ENCODE data around the gene MYO5C. TPM values are rescaled to one million over a fixed set of nuclear protein-coding genes. Genes with fewer than 3 reads are reported as not detected.

Gene MYO5C
- polyA plus RNA-seq, 3 donors from 2014 or later: 0.19 TPM; not detected in 2

DNA sequence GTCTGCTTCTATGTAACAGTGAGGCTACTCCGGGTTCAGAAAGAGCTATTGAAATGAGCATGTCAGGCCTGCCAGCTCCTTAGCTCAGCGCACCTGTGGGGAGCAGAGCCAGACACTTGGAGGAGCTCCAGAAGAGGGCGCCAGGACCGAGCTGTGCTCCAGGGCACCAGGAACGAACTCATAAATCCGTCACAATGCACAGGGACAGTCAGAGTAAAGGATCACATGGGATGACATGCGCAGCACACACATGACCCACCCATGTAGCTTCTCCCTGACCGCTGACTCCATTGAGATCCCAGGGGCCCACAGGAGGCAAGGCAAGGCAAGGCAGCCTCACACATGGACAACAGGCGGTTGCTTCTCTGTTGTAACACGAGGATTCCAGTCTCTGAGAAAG, 78.4 kb downstream of the MYO5C start:
- H3K27me3 Mint-ChIP-seq (ENCODE audit: low read depth in 3 of 3): no peaks in the 10 kb centered on the region
- no peak overlapping the region for H3K27ac Mint-ChIP-seq
- peaks cover 0 to 3% (median 0%) of the 10 kb centered on the region in 3 donors for H3K36me3 Mint-ChIP-seq
- no peak overlapping the region for H3K4me3 Mint-ChIP-seq
- DNase-seq: no peak
- peaks cover 17% of the 10 kb centered on the region in 2 donors for H3K4me1 Mint-ChIP-seq
- no peaks in the 10 kb centered on the region for H3K9me3 Mint-ChIP-seq

DNA sequence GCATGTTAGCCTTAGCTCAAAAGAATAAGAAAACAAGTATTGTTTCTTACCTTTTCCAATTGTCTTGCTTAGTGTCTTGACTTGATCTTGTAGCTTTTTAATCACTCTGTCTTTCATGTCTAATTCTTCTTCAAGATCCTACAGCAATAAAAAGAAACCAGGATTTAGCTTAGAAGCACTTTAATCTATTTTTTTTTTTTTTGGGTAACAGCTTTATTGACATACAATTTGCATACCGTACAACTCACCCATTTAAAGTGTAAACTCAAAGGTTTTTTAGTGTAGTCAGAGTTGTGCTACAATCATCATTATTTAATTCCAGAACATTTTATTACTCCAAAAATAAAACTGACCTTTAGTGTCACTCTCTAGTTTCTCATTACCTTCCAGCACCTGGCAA, 81.1 kb downstream of the MYO5C start:
- Mint-ChIP-seq H3K4me1 (no peaks in the 10 kb centered on the region), H3K27me3 (ENCODE audit: low read depth in 3 of 3) (no peaks in the 10 kb centered on the region), H3K4me3 (no peak overlapping the region), H3K27ac (no peak overlapping the region), H3K36me3 (no peaks in the 10 kb centered on the region), H3K9me3 (no peaks in the 10 kb centered on the region)
- no peak for DNase-seq

DNA sequence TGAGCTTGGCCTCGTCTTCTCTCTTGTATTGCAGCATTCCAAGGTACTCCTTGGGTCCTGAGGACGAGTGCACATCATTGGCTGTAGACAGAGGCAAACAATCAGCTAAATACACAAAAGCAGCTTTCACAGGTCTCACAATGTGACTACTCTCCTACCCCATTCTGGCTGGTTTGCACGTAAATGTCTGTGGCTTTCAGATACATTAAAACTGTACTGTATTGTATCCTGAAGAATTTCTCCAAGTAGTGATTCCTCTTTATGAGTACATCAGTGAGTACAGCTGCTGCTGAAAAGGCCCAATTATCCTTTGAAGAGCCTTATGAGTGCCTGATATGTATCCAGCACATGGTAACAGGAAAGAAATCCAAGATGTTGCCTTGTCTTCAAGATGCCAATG, 82.4 kb downstream of the MYO5C start:
- peaks cover 0 to 2% (median 0%) of the 10 kb centered on the region in 3 donors for H3K27me3 Mint-ChIP-seq (ENCODE audit: low read depth in 3 of 3)
- H3K27ac Mint-ChIP-seq: no peak overlapping the region
- H3K4me3 Mint-ChIP-seq: no peak overlapping the region
- H3K36me3 Mint-ChIP-seq: no peaks in the 10 kb centered on the region
- DNase-seq: no peak
- no peaks in the 10 kb centered on the region for H3K4me1 Mint-ChIP-seq
- H3K9me3 Mint-ChIP-seq: no peaks in the 10 kb centered on the region

DNA sequence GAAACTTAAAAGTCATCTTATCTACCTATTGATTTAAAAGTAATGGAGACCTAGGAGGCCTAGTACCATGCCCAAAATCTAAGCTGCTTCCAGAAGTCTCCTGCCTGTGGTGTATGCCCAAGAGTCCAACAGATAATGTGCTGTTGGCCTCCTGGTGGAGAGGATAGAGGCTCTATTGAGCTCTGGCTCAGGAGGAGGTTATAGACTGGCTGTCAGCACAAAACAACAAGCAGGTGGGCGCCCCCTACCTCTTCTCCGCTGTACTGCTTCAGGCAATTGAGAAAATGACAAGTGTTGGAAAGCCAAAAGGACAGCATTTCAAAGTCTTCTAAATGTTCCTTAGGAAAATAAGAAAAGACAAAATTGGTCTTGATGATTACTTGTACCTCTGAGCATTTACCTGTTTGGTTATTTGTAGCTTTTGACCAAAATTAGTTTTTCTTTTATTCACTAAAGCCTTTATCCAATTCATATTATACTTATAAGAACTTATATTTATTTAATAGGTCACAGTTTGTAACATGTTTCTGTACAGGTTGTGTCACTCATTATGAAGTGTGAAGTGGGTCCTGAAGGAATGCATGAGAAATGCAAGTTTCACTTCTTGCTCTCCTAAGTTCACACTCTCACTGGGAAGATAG, 87.2 kb downstream of the MYO5C start:
- H3K36me3 Mint-ChIP-seq: no peaks in the 10 kb centered on the region
- no peaks in the 10 kb centered on the region for H3K4me1 Mint-ChIP-seq
- H3K9me3 Mint-ChIP-seq: no peaks in the 10 kb centered on the region
- H3K4me3 Mint-ChIP-seq: no peak overlapping the region
- peaks cover 0 to 2% (median 0%) of the 10 kb centered on the region in 3 donors for H3K27me3 Mint-ChIP-seq (ENCODE audit: low read depth in 3 of 3)
- DNase-seq: peak; percentile 32 to 52 (median 38)
- no peak overlapping the region for H3K27ac Mint-ChIP-seq

DNA sequence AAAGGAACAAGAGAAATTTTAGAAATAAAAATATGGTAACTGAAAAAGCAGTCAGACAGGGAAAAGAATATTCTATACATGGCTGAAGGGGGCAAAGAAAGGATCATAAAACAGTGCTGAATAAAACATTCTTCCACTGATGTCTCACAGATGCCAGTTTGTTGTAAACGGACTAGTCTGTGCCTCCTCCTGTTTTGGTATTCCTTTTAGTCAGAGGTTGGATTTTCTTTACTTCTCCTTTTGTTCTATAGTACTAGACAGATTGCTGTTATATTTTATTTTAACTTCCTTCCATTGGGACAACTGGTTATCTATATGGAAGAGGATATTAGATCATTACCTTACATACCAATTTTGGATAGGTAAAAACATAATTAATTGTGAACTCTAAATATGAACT, 88.4 kb downstream of the MYO5C start:
- Mint-ChIP-seq H3K36me3 (no peaks in the 10 kb centered on the region), H3K4me1 (no peaks in the 10 kb centered on the region), H3K27me3 (ENCODE audit: low read depth in 3 of 3) (peaks cover 0 to 2% (median 0%) of the 10 kb centered on the region in 3 donors), H3K9me3 (no peaks in the 10 kb centered on the region), H3K4me3 (no peak overlapping the region), H3K27ac (no peak overlapping the region)
- DNase-seq: no peak

DNA sequence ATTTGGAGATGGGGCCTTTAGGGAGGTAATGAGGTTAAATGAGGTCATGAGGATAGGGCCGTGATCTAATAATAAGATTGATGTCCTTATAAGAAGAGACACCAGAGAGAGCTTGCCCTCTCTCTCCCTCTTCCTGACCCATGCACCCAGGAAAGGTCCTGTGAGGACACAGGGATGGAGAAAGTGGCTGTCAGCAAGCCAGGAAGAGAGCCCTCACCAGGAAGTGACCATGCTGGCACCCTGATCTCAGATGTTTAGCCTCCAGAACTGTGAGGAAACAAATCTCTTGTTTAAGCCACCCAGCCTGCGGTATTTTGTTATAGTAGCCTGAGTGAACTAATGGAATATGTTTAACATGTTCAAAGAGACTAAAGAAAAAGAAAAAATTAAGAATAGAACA, 89.2 kb downstream of the MYO5C start:
- H3K27me3 Mint-ChIP-seq (ENCODE audit: low read depth in 3 of 3): peaks cover 0 to 2% (median 0%) of the 10 kb centered on the region in 3 donors
- H3K4me3 Mint-ChIP-seq: no peak overlapping the region
- no peak overlapping the region for H3K27ac Mint-ChIP-seq
- DNase-seq: no peak
- no peaks in the 10 kb centered on the region for H3K4me1 Mint-ChIP-seq
- no peaks in the 10 kb centered on the region for H3K9me3 Mint-ChIP-seq
- no peaks in the 10 kb centered on the region for H3K36me3 Mint-ChIP-seq

DNA sequence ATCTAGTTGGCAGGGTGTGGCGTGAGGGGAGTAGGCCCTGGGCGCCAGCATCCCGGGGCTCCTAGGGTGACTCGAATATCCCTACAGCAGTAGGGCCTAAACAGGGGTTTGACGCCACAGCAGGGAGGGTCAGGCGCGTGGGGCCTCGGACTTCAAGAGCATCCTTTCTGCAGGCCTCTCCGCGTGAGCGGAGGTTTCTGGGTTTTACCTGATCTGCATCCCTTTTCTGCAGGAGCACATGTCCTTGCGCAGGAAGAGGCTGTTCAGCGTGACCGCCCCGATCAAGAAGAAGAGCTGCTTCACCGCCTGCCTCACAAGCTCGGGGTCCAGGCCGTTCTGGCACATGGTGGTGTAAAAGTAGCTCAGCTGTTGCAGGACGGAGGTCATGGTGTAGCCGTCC, 90.9 kb downstream of the MYO5C start:
- H3K27ac Mint-ChIP-seq: no peak overlapping the region
- no peak overlapping the region for H3K4me3 Mint-ChIP-seq

DNA sequence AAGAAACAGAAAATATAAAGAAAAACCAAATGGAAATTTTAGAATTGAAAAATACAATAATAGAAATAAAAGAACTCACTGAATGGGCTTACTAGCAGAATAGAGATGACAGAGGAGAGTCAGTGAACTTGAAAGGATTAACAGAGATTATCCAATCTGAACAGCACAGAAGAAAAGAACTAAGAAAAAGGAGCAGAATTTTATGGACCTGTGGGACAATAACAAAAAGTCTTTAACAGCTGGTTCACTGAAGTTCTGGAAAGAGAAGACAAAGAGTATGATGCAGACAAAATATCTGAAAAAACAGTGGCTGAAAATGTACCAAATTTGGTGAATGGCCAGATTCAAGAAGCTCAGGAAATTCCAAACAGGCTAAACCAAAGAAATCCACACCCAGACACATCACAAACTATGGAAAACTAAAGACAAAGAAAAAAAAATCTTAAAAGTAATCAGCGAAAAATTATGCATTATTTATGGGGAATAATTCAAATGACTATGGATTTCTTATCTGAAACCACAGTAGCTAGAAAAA, 94.7 kb downstream of the MYO5C start:
- Mint-ChIP-seq H3K27ac (no peak overlapping the region), H3K4me3 (no peak overlapping the region), H3K4me1 (no peaks in the 10 kb centered on the region)

More for the DNA sequence above, 90.9 kb downstream of the MYO5C start:
- Mint-ChIP-seq H3K4me1 (no peaks in the 10 kb centered on the region), H3K27me3 (ENCODE audit: low read depth in 3 of 3) (peaks cover 0 to 2% (median 2%) of the 10 kb centered on the region in 3 donors), H3K9me3 (no peaks in the 10 kb centered on the region), H3K36me3 (no peaks in the 10 kb centered on the region)
- no peak for DNase-seq

DNA sequence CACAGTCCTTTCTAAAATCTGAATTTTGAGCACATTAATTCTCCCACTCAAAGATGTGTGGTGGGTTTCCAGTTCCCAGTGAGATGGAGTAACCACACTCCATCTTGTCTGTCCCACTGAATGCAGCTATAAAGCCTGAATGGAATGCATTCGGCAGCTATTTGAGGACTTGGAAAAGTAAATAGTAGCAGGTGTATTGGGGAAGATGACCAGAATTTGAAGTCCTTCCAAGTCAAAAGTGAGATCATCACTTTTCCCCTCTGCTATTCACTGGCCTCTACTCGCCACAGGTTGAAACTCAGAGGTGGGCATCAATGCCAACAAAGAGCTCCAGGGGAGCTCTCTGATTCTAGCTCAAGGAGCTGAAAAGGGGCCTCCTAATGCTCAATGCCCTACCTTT, 96.3 kb downstream of the MYO5C start:
- Mint-ChIP-seq H3K36me3 (no peaks in the 10 kb centered on the region), H3K27ac (no peak overlapping the region), H3K4me3 (no peak overlapping the region), H3K27me3 (ENCODE audit: low read depth in 3 of 3) (peaks cover 0 to 2% (median 1%) of the 10 kb centered on the region in 3 donors), H3K4me1 (no peaks in the 10 kb centered on the region), H3K9me3 (no peaks in the 10 kb centered on the region)
- no peak for DNase-seq

More for the DNA sequence above, 94.7 kb downstream of the MYO5C start:
- Mint-ChIP-seq H3K36me3 (no peaks in the 10 kb centered on the region), H3K9me3 (no peaks in the 10 kb centered on the region), H3K27me3 (ENCODE audit: low read depth in 3 of 3) (peaks cover 0 to 2% (median 0%) of the 10 kb centered on the region in 3 donors)
- no peak for DNase-seq

DNA sequence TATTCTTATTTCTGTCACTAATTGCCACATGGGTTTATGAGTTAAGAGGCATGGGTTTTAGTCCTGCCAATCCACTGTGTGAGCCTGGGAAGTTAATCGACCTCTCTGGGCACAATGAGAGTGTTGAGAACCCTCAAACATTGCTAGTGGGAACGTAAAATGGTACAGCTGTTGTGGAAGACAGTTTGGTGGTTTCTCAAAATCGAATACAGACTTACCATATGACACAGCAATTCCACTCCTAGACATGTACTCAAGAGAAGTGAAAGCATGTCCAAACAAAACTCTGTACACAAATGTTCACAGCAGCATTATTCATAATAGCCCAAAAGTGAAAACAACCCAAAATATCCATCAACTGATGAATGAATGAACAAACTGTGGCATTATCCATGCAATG, 98.7 kb downstream of the MYO5C start:
- Mint-ChIP-seq H3K27me3 (ENCODE audit: low read depth in 3 of 3) (peaks cover 0 to 2% (median 1%) of the 10 kb centered on the region in 3 donors), H3K4me3 (no peak overlapping the region), H3K9me3 (no peaks in the 10 kb centered on the region)

DNA sequence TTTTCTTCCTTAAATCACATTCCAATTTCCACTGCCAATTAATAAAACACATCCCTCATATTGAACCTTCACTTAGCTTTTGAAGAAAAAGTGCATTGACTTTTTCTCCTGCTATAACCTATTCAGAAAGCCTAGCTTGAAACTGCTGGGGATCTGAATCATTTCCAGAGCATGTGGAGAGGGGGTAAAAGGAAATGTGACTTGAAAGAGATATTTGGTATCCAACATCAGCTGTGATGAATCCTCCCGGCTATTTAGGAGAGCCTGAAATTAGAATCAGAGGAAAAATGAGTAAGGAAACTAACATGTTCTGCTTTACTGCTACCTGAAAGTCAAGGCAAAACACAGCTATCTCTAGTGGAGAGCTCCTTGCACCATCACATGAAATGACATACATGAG, 101.8 kb downstream of the MYO5C start:
- no peak overlapping the region for H3K4me3 Mint-ChIP-seq
- H3K4me1 Mint-ChIP-seq: no peaks in the 10 kb centered on the region
- H3K27me3 Mint-ChIP-seq (ENCODE audit: low read depth in 3 of 3): peaks cover 0 to 1% (median 0%) of the 10 kb centered on the region in 3 donors
- no peak for DNase-seq
- H3K27ac Mint-ChIP-seq: no peak overlapping the region
- no peaks in the 10 kb centered on the region for H3K36me3 Mint-ChIP-seq
- no peaks in the 10 kb centered on the region for H3K9me3 Mint-ChIP-seq

More for the DNA sequence above, 98.7 kb downstream of the MYO5C start:
- Mint-ChIP-seq H3K36me3 (no peaks in the 10 kb centered on the region), H3K4me1 (no peaks in the 10 kb centered on the region), H3K27ac (no peak overlapping the region)
- no peak for DNase-seq

DNA sequence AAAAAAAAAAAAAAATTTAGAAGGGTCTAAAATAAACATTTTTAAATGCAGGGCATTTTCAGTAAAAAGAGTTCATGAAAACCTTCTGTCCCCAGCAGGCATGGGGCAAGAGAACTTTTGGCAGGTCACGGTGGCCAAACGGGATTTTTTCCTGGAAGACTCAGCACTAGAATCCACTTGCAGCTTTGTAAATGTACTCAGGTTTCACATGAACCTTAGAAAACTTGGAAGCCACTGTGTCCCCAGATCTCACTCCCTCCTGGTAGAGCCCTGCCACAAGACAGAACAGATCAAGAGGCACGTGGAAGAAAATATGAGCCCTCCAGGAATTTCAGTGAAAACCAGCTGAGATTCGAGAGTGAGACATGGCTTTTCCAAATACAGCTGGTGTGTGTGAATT, 102.3 kb downstream of the MYO5C start:
- Mint-ChIP-seq H3K27ac (no peak overlapping the region), H3K9me3 (no peaks in the 10 kb centered on the region), H3K4me3 (no peak overlapping the region), H3K4me1 (no peaks in the 10 kb centered on the region), H3K36me3 (no peaks in the 10 kb centered on the region), H3K27me3 (ENCODE audit: low read depth in 3 of 3) (peaks cover 0 to 1% (median 0%) of the 10 kb centered on the region in 3 donors)
- DNase-seq: no peak

DNA sequence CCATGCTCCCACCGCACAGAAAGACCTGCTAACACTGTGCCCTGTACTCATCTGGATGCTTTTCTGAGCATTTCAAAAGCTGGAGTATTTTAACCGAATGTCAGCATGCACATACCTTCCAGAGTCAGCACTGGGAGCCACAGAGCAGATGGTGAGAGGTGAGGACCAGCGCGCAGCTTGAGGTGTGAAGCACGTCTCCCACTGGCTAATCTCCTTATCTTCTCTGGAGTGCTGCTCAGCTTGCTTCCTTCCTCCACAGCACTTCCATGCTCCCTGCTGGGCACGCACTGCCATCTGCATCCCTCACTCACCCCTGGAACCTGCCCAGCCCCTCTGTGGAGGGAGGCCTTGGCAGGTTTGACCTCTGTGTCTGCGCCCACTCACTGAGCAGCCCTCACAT, 104.4 kb downstream of the MYO5C start, which contains the start of gene GNB5:
TSS of gene GNB5 (minus strand) at position 186 of the 400 bp plus-strand sequence. CDS start 6,716 bp downstream, outside the sequence.
- H3K36me3 Mint-ChIP-seq: no peaks in the 10 kb centered on the region
- no peaks in the 10 kb centered on the region for H3K9me3 Mint-ChIP-seq
- H3K27me3 Mint-ChIP-seq (ENCODE audit: low read depth in 3 of 3): peaks cover 0 to 2% (median 1%) of the 10 kb centered on the region in 3 donors
- DNase-seq: no peak
- peak within 1 kb of the TSS in 1 of 6 donors; percentile 68 for H3K27ac Mint-ChIP-seq
- no peak within 1 kb of the TSS for H3K4me3 Mint-ChIP-seq
- no peaks in the 10 kb centered on the region for H3K4me1 Mint-ChIP-seq

DNA sequence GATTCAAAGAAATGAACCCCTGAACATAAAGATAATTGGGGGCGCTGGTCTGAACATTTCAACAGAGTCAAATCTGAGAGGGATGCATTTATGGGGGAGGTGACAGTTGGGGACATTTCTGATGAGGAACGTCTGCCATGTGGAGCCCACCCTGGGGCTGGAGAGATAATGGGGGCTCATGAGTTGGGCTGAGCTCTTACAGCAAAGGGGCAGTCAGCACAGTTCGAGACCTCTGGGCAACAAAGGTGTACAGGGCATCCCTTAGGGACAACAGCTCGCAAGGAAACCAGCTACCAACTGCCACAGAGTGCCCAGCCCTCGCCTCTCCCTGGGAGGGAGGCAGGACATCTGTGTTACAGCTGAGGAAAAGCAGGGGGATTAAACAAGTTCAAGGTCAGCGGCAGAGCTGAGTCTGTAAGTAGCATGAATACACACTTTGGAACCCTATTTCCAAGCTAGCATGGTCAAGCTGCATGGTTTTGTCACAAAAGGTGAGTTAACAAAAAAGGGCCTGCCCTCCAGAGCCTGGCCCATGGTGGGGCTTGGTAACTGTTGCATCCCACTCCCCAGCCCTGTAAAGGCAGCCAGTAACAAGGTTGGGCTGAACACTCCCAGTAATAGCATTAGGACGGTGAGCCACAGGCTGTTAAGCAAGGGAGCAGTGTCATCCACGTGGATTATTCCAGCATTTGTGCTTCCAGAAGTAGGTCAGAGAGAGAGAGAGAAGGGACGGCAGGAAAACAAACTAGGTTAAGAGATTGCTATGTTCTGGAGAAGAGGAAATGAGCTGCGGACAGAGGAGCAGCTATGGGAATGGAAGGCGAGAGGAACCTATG, 108.7 kb downstream of the MYO5C start:
- Mint-ChIP-seq H3K4me1 (no peaks in the 10 kb centered on the region), H3K36me3 (no peaks in the 10 kb centered on the region), H3K4me3 (no peak overlapping the region), H3K27ac (no peak overlapping the region), H3K9me3 (no peaks in the 10 kb centered on the region), H3K27me3 (ENCODE audit: low read depth in 3 of 3) (peaks cover 0 to 2% (median 1%) of the 10 kb centered on the region in 3 donors)
- DNase-seq: no peak
